ENCODE measurements around the gene ZNF556. TPM values are rescaled to one million over a fixed set of nuclear protein-coding genes. Genes with fewer than 3 reads are reported as not detected.
A peak's percentile ranks its signal among the peaks of the same experiment; 100 is the strongest.

ZNF556 gene
- total RNA-seq (2021) (not detected in 2 replicates), Bru-seq, nascent RNA (percentile 9 among the genes with signal in this experiment), BruChase-seq, experiment 1, labeled RNA remaining after a 2-hour chase (not detected), BruChase-seq, experiment 2, labeled RNA remaining after a 6-hour chase (not detected)
- long read RNA-seq = 0 reads

DNA sequence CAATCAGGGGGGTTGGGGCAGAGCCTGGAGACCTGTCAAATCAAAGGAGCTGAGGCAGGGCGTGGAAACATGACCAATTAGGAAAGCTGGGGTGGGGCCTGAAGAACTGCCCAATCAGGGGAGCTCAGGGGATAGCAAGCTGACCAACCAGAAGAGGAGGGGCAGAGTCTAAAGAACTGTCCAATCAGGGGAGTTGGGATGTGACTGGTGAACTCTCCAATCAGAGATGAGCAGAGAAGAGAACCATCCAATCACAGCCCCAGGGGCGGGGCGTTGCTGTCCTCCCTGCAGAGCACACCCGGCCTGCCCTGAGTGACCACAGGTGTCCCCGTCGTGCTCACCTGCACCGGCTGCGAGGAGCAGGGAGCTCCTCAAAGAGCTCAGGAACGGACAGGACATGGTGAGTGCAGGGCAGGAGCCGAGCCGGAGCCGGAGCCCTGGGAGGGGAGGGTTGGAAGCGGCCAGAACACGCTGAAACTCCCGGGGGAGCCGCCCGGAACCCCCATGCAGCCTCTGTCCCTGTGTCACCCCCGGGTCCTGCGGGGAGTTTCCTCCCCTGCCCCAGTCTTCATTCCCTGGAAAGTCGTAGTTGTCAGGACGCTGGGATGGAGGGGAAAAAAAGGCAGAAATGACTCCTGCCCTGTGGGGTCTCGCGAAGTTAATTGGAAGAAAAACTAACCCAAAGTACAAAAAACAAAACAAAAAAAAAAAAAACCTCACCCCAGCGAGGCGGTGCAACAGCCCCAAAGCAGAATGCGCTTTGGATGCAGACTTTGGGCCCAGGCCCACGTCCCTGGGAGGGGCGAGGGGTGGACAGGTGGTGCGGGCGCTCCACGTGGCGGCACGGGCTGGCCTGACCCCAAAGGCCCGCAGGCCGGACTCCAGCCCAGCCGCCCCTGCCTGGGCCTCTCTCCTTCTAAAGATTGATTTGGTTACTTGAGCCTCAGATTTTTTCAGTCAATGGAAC, at the start of gene ZNF556:
TSS of gene ZNF556 (plus strand) at position 311 of the 967 bp plus-strand sequence. CDS start at position 398, 87 bp downstream.
- TF ChIP-seq, protein P1, sequence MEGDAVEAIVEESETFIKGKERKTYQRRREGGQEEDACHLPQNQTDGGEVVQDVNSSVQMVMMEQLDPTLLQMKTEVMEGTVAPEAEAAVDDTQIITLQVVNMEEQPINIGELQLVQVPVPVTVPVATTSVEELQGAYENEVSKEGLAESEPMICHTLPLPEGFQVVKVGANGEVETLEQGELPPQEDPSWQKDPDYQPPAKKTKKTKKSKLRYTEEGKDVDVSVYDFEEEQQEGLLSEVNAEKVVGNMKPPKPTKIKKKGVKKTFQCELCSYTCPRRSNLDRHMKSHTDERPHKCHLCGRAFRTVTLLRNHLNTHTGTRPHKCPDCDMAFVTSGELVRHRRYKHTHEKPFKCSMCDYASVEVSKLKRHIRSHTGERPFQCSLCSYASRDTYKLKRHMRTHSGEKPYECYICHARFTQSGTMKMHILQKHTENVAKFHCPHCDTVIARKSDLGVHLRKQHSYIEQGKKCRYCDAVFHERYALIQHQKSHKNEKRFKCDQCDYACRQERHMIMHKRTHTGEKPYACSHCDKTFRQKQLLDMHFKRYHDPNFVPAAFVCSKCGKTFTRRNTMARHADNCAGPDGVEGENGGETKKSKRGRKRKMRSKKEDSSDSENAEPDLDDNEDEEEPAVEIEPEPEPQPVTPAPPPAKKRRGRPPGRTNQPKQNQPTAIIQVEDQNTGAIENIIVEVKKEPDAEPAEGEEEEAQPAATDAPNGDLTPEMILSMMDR (conservative IDR thresholded peaks at IDR 0.05; ENCODE audit: low read depth, low read length) = no peak
- TF ChIP-seq EZH2 (IDR thresholded peaks at IDR 0.05; ENCODE audit: borderline replicate concordance, low read depth, low read length, poor library complexity, severe bottlenecking) = no peak
- ChIA-PET CTCF (no interaction called here), POLR2A (ENCODE audit: low non-redundant PET) (no interaction called here)
- Histone ChIP-seq H3K27ac (ENCODE audit: low read depth, low read length, poor library complexity, severe bottlenecking) (no peak within 1 kb of the TSS), H3K9me3 (ENCODE audit: low read depth, low read length, poor library complexity, severe bottlenecking) (no peaks in the 10 kb centered on the region), H3K27me3 (replicated peaks; ENCODE audit: insufficient read depth, low read depth, low read length, poor library complexity) (no peaks in the 10 kb centered on the region), H3K4me1 (ENCODE audit: insufficient read depth, low read length, poor library complexity, severe bottlenecking) (no peaks in the 10 kb centered on the region), H3K36me3 (ENCODE audit: insufficient read depth, low read length, poor library complexity, severe bottlenecking) (no peaks in the 10 kb centered on the region), H3K4me3 (ENCODE audit: low read depth, low read length, poor library complexity, severe bottlenecking) (no peak within 1 kb of the TSS)
- DNase-seq (ENCODE audit: low spot score) = peak; percentile 33
- BruUV-seq (replicated peaks) = no TSS peak
- intact Hi-C loops (cut with micrococcal nuclease; ENCODE audit: unreplicated experiment) = no loop called here

DNA sequence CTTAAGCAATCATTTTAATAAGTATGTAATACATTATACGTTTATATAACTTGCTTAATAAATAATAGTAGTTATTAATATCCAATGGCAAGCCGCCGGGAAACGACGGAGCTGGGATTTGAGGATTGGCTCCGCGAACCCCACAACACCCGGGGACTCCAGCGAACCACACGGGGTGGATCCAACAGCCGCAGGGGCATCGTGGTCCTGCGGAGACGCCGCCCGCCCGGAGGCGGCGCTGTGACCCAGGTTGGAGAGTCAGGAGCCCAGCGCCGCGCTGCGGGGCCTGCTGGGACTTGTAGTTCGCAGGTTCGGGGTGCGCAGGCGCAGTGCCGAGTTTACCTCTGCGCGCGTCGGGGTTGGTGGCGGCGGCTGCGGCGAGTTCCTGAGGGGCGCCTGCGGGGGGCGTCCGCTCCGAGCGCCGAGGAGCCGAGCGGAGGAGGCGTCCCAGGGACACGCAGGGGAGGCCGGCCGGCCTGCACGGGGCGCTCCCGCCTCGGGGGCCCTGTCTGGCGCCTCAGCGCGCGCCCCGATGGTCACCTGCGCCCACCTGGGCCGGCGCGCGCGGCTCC, 47.5 kb upstream of the ZNF556 start, which contains the start of gene ZNF554:
TSS of gene ZNF554 (plus strand) at position 329 of the 572 bp plus-strand sequence. CDS start at position 533, 204 bp downstream.
- H3K36me3 ChIP-seq (ENCODE audit: insufficient read depth, low read length, poor library complexity, severe bottlenecking) = no peaks in the 10 kb centered on the region
- peak within 1 kb of the TSS; percentile 81 for H3K27ac ChIP-seq (ENCODE audit: low read depth, low read length, poor library complexity, severe bottlenecking)
- DNase-seq (ENCODE audit: low spot score) = peak; percentile 97
- no peaks in the 10 kb centered on the region for H3K4me1 ChIP-seq (ENCODE audit: insufficient read depth, low read length, poor library complexity, severe bottlenecking)
- TF ChIP-seq EZH2 (IDR thresholded peaks at IDR 0.05; ENCODE audit: borderline replicate concordance, low read depth, low read length, poor library complexity, severe bottlenecking) = no peak
- TF ChIP-seq, protein P1 (conservative IDR thresholded peaks at IDR 0.05; ENCODE audit: low read depth, low read length) = peak; percentile 96
- ChIA-PET POLR2A (ENCODE audit: low non-redundant PET) (interaction anchor here (0.6 kb wide), 1 partner anchor 314 kb away, joined by 4 read pairs; no protein-coding TSS in a partner anchor), CTCF (interaction anchor here (0.6 kb wide), 1 partner anchor 768 kb away, joined by 3 read pairs; no protein-coding TSS in a partner anchor)
- no peaks in the 10 kb centered on the region for H3K9me3 ChIP-seq (ENCODE audit: low read depth, low read length, poor library complexity, severe bottlenecking)
- H3K27me3 ChIP-seq (replicated peaks; ENCODE audit: insufficient read depth, low read depth, low read length, poor library complexity) = no peaks in the 10 kb centered on the region
- intact Hi-C loops (cut with micrococcal nuclease; ENCODE audit: unreplicated experiment) = no loop called here
- peak within 1 kb of the TSS; percentile 91 for H3K4me3 ChIP-seq (ENCODE audit: low read depth, low read length, poor library complexity, severe bottlenecking)
- BruUV-seq (replicated peaks) = no TSS peak

DNA sequence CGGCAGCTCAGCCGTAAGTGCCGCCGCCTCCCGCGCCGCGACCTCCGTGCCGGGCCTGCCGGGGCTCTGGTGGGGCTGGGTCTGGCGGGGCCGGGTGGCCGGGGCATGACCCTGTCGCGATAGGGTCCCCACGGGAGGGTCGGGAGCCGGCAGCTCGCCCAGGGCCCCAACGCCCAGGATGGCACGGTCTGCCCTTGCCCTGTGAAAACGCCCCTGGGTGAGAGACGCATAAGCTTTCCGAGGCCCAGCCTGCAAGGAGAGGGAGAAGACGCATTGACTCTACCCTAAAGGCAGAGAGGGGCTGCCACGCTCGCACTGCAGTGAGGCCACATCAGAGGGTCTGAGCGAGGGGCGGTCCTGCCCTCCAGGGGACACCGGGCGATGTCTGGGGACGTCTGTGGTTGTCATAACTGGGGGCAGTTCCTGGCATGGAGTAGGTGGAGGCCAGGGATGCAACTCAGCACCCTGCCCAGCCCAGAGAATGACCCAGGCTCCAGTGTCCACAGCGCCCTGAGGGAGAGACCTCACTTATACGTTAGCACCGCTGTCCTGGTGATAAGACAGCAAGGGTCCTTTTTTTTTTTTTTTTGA, 46.9 kb upstream of the ZNF556 start:
- no peak for TF ChIP-seq EZH2 (IDR thresholded peaks at IDR 0.05; ENCODE audit: borderline replicate concordance, low read depth, low read length, poor library complexity, severe bottlenecking)
- TF ChIP-seq, protein P1 (conservative IDR thresholded peaks at IDR 0.05; ENCODE audit: low read depth, low read length) = no peak
- Histone ChIP-seq H3K27me3 (replicated peaks; ENCODE audit: insufficient read depth, low read depth, low read length, poor library complexity) (no peaks in the 10 kb centered on the region), H3K4me3 (ENCODE audit: low read depth, low read length, poor library complexity, severe bottlenecking) (peak overlapping the region; percentile 91), H3K9me3 (ENCODE audit: low read depth, low read length, poor library complexity, severe bottlenecking) (no peaks in the 10 kb centered on the region), H3K4me1 (ENCODE audit: insufficient read depth, low read length, poor library complexity, severe bottlenecking) (no peaks in the 10 kb centered on the region), H3K36me3 (ENCODE audit: insufficient read depth, low read length, poor library complexity, severe bottlenecking) (no peaks in the 10 kb centered on the region), H3K27ac (ENCODE audit: low read depth, low read length, poor library complexity, severe bottlenecking) (peak overlapping the region; percentile 81)
- no TSS peak for BruUV-seq (replicated peaks)
- DNase-seq (ENCODE audit: low spot score) = no peak
- intact Hi-C loops (cut with micrococcal nuclease; ENCODE audit: unreplicated experiment) = no loop called here
- CTCF ChIA-PET = interaction anchor here (0.6 kb wide), 1 partner anchor 767 kb away, joined by 3 read pairs; no protein-coding TSS in a partner anchor
- POLR2A ChIA-PET (ENCODE audit: low non-redundant PET) = no interaction called here

Measured in A673 (cell line).